Activated naive CD4-positive, alpha-beta T cell treated with anti-CD3 and anti-CD28 coated beads for 36 hours (primary cell): ENCODE results near the gene THRA. TPM values are rescaled to one million over a fixed set of nuclear protein-coding genes. Genes with fewer than 3 reads are reported as not detected.

Experiments used
- CTCF ChIA-PET: fragments of 350-600 bp; sonication (Branson Sonifier 250); formaldehyde crosslinking; loops from one replicate; lab custom pipeline; 2021; ENCODE audit warnings: antibody characterized with exemption; lab: Charles Lee
- DNase-seq: peaks from one replicate; pipeline ENCODE4 v3.0.0-alpha.2; 2020
- H3K27ac Mint-ChIP-seq: one replicate; pipeline ENCODE4 v1.8.0; 2021; ENCODE audit warnings: mild to moderate bottlenecking, mixed read lengths
- H3K27me3 Mint-ChIP-seq: one replicate; pipeline ENCODE4 v1.8.0; 2021; ENCODE audit warnings: low read depth, mixed read lengths
- H3K36me3 Mint-ChIP-seq: one replicate; pipeline ENCODE4 v1.8.0; 2021; ENCODE audit warnings: low read depth, mixed read lengths
- H3K4me1 Mint-ChIP-seq: one replicate; pipeline ENCODE4 v1.8.0; 2021; ENCODE audit warnings: low read depth, mixed read lengths
- H3K4me3 Mint-ChIP-seq: one replicate; pipeline ENCODE4 v1.8.0; 2021; ENCODE audit warnings: mild to moderate bottlenecking, moderate library complexity, mixed read lengths
- H3K9me3 Mint-ChIP-seq: one replicate; pipeline ENCODE4 v1.8.0; 2021; ENCODE audit warnings: mixed read lengths
- intact Hi-C: fragments of 100-400 bp; cut with micrococcal nuclease; formaldehyde crosslinking; loops from one replicate; pipeline ENCODE4 v1.15.1; 2023
- total RNA-seq, 2 experiments: library from RNA; stranded (reverse); gene quantifications; one replicate each; pipeline ENCODE4 v1.2.3, GENCODE V29; 2021

Gene THRA
- total RNA-seq, 2 experiments from 2014 or later, result 10.2 to 11.2 TPM

DNA sequence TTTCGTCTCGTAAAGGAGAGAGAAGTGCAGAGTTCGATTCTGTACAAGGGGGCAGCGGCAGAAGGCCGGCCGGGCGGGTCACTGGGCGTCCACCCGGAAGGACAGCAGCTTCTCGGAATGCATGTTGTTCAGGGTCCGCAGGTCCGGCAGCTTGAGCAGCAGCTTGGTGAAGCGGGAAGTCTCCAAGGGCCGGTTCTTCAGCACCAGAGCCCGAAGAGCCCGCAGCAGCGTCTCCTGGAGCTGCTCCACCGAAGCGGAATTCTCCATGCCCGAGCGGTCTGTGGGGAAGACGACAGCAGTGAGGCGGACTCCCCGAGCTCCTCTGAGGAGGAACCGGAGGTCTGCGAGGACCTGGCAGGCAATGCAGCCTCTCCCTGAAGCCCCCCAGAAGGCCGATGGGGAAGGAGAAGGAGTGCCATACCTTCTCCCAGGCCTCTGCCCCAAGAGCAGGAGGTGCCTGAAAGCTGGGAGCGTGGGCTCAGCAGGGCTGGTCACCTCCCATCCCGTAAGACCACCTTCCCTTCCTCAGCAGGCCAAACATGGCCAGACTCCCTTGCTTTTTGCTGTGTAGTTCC is 30.3 kb downstream of the THRA start:
- Mint-ChIP-seq H3K36me3 (peaks cover 41% of the 10 kb centered on the region), H3K27me3 (no peaks in the 10 kb centered on the region), H3K4me1 (peaks cover 38% of the 10 kb centered on the region), H3K27ac (no peak overlapping the region), H3K4me3 (no peak overlapping the region), H3K9me3 (no peaks in the 10 kb centered on the region)
- intact Hi-C loops, result no loop called here
- CTCF ChIA-PET, result interaction anchor here (1.2 to 2.0 kb wide), 2 partner anchors 17 to 24 kb away, joined by 3 to 7 read pairs; no protein-coding TSS in a partner anchor
- DNase-seq, result no peak

DNA sequence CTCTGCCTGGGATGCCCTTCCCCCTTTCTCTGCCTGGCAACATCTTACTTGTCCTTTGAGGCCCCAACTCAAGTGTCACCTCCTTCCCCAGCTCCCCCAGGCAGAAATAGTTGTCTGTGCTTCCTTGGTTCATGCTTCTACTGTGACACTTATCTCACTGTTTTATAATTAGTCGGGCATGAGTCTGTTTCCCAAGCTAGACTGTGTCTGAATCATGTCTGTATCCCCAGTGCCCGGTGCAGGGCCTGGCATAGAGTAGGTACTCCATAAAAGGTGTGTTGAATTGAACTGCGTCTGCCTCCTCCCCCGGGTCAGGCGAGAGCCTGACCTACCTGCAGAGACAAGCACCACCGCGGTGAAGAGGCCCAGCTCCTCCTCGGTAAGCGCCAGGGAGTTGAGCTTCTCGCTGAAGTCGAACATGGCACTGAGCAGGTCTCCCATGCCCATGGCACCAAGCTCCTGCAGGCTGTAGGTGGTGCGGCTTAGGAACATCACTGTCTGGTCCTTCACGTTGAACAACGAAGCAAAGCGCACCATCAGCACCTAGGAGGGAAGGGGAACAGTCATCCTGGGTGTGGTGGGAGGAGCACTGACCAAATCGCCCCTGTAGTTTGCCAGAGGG is 30.9 kb downstream of the THRA start:
- no peak overlapping the region for H3K4me3 Mint-ChIP-seq
- H3K27ac Mint-ChIP-seq, result peak overlapping the region; percentile 34
- no peaks in the 10 kb centered on the region for H3K9me3 Mint-ChIP-seq
- H3K36me3 Mint-ChIP-seq, result peaks cover 46% of the 10 kb centered on the region
- peaks cover 44% of the 10 kb centered on the region for H3K4me1 Mint-ChIP-seq
- CTCF ChIA-PET, result interaction anchor here (1.2 to 2.0 kb wide), 2 partner anchors 18 to 24 kb away, joined by 3 to 7 read pairs; no protein-coding TSS in a partner anchor
- DNase-seq, result no peak
- H3K27me3 Mint-ChIP-seq, result no peaks in the 10 kb centered on the region
- intact Hi-C loops, result no loop called here

DNA sequence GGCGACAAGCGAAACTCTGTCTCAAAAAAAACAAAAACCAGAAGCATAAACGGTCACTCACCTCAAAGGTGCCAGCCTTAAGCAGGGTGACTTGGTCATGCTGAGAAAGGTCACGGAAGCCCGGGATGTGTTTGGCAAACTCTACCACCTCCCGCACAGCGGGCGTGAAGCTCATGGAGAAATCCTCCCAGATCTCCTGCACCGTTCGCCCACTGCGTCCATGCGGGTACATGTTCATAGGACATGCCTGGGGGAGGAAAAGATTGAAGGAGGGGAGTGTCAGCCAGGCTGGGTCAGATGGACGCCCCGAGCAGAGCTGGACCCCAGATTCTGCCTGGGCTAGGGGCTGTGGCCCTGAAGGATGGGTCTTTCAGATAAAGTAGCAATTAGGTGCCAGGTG is 32.1 kb downstream of the THRA start:
- Mint-ChIP-seq H3K4me1 (peaks cover 52% of the 10 kb centered on the region), H3K36me3 (peaks cover 42% of the 10 kb centered on the region), H3K27ac (peak overlapping the region; percentile 95), H3K9me3 (no peaks in the 10 kb centered on the region), H3K4me3 (no peak overlapping the region), H3K27me3 (no peaks in the 10 kb centered on the region)
- CTCF ChIA-PET, result interaction anchor here (1.2 to 4.4 kb wide), 3 partner anchors 9 to 19 kb away, joined by 3 to 46 read pairs (median 7); no protein-coding TSS in a partner anchor
- intact Hi-C loops, result loop anchor here (5.0 kb wide), 4 partner anchors 228 to 1307 kb away; partner anchors contain the start of genes FBXL20 and ZPBP2
- no peak for DNase-seq

DNA sequence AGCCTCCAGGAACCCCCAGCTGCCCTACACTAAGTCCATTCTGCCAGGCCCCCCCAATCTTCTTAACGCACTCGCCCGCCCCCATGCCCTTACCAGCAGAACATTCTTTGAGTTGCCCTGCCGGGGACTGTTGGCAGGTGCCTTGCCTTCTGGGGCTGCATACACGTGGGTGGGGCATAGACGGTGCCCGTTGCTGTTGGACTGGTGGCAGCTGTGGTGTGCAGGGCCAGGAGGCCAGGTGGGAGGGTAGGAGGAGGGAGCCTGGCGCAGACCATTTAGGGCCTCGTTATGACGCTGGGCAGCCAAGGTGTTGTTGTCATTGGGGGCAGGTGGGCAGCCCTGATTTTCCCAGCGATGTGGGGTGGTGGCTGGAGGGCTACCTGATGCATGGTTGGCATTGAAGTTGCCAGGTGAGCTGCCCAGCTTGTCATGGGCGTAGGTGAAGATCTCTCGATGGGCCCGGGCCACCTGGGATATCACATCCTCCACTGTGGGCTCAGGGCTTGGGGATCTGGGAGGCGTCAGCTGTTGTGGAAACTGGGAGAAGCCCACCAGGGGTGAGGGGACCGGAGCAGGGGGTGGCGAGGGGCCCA is 32.7 kb downstream of the THRA start:
- H3K27ac Mint-ChIP-seq, result peak overlapping the region; percentile 95
- H3K4me3 Mint-ChIP-seq, result peak overlapping the region; percentile 75
- no peaks in the 10 kb centered on the region for H3K9me3 Mint-ChIP-seq
- intact Hi-C loops, result loop anchor here (5.0 kb wide), 4 partner anchors 228 to 1307 kb away; partner anchors contain the start of genes FBXL20 and ZPBP2
- no peak for DNase-seq
- peaks cover 58% of the 10 kb centered on the region for H3K4me1 Mint-ChIP-seq
- CTCF ChIA-PET, result interaction anchor here (1.0 to 4.4 kb wide), 3 partner anchors 9 to 22 kb away, joined by 3 to 46 read pairs (median 3); no protein-coding TSS in a partner anchor
- no peaks in the 10 kb centered on the region for H3K27me3 Mint-ChIP-seq
- peaks cover 42% of the 10 kb centered on the region for H3K36me3 Mint-ChIP-seq

DNA sequence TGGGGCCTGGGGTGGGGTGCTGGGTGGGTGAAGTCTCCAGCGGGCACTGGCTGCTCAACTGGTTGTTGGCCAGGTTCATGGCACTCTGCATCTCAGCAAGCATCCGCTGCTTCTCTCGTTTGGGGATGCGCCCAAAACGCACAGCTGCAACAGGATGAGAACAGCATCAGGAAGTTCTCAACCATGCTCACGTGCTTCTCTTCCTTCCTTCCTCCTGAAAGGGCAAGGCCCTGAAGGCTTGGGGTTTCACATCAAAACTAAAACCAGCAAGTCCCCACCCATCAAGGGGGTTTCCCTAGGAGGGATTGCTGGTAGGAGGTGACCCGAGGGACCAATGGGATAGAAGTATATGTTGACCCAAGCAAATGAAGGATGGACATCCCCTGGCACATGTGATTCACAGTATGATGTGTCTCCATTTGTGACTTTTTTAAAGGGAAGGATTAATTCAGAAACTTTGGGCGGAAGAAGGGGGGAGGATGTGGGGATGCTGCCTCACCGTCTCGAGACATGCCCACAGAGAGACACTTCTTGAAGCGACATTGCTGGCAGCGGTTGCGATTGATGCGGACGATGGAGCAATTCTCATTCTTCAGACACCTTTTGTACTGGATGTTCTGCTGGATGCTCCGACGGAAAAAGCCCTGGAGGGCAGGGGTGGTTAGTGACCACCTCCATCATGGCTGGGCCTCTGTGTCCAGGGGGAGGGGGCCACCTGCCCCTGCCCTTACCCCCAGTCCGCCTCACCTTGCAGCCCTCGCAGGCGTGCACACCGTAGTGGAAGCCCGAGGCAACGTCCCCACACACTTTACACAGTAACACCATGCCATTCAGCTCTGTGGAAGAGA is 33.4 kb downstream of the THRA start:
- CTCF ChIA-PET, result interaction anchor here (0.6 to 4.4 kb wide), 7 partner anchors 15 to 473 kb away, joined by 3 to 46 read pairs (median 4); no protein-coding TSS in a partner anchor
- Mint-ChIP-seq H3K27ac (peak overlapping the region; percentile 95), H3K36me3 (peaks cover 42% of the 10 kb centered on the region), H3K9me3 (no peaks in the 10 kb centered on the region), H3K4me3 (peak overlapping the region; percentile 75), H3K4me1 (peaks cover 65% of the 10 kb centered on the region), H3K27me3 (no peaks in the 10 kb centered on the region)
- DNase-seq, result peak; percentile 94
- intact Hi-C loops, result loop anchor here (1.0 to 5.0 kb wide), 9 partner anchors 12 to 1306 kb away; partner anchors contain the start of genes FBXL20, MED24, PSMD3 and ZPBP2

DNA sequence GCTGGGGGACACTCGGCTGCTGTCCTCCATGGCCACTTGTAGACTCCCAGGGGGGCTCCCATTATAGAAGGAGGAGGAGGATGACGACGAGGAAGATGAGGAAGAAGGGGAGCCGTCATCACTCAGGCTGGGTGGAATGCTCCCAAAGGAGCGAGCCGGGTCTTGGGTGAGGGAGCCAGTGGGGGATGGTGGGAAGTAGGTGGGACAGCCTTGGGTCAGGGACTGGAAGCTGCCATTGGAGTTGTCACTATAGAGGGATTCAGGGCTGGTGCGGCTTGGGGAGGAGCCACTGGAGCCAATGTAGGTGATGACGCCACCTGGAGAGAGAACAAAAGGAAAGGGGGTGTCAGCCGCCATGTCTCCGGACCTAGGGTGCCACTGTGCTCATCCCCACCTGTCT is 34.3 kb downstream of the THRA start:
- CTCF ChIA-PET, result interaction anchor here (2.0 to 4.4 kb wide), 3 partner anchors 14 to 28 kb away, joined by 5 to 46 read pairs (median 5); no protein-coding TSS in a partner anchor
- Mint-ChIP-seq H3K27ac (peak overlapping the region; percentile 95), H3K9me3 (no peaks in the 10 kb centered on the region), H3K4me3 (peak overlapping the region; percentile 75), H3K27me3 (no peaks in the 10 kb centered on the region), H3K36me3 (peaks cover 42% of the 10 kb centered on the region), H3K4me1 (peaks cover 74% of the 10 kb centered on the region)
- no peak for DNase-seq
- intact Hi-C loops, result loop anchor here (2.0 to 5.0 kb wide), 5 partner anchors 226 to 1305 kb away; partner anchors contain the start of genes FBXL20 and ZPBP2

DNA sequence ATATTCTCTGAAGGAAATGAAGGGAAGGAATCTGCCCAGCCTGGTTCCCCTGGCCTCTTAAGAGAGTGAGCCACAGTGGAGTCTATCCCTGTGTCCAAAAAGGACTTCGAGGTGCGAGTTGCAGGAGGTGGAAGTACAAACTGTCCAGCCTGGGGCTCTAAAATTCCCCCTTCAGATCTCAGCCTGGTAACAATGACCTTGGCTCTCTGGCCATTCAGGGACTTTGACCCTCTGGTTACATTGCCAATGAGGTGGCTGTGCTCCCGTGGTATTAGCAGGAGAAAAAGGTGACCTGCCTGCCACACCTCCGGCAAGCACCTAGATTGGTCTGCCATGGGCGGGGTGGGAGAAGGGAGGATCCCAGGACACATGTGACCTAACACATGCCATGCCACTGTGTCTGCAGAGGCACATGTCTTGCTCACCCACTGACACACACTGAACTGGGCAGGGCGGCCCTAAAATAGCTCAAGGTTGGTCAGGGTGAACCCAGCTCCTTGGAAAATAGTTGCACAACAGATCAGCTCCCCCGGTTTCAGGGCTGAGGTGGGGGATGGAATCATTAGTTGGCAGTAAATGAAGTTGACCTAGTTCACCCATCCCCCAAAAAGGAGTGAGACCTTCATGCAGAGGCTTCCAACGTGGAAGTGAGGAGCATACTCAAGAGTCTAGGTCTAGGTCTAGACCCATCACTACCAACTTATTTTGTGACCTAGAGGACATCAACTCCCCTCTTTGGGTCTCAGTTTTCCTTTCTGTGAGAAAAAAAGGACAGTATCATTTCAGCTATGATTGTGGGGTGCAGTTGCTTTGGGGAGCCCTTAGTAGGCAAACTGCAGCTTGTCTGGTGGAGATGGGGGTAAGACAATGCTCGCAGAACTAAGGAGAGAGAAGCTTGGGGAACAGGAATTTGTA is 35.4 kb downstream of the THRA start:
- intact Hi-C loops, result loop anchor here (2.0 to 5.0 kb wide), 6 partner anchors 171 to 1304 kb away; partner anchors contain the start of genes FBXL20, LRRC3C, ORMDL3 and ZPBP2
- Mint-ChIP-seq H3K4me1 (peaks cover 80% of the 10 kb centered on the region), H3K27me3 (no peaks in the 10 kb centered on the region), H3K36me3 (peaks cover 42% of the 10 kb centered on the region), H3K9me3 (no peaks in the 10 kb centered on the region), H3K4me3 (peak overlapping the region; percentile 89), H3K27ac (peak overlapping the region; percentile 95)
- CTCF ChIA-PET, result interaction anchor here (0.6 to 5.2 kb wide), 9 partner anchors 12 to 190 kb away, joined by 3 to 46 read pairs (median 5); no protein-coding TSS in a partner anchor
- DNase-seq, result peak; percentile 53

DNA sequence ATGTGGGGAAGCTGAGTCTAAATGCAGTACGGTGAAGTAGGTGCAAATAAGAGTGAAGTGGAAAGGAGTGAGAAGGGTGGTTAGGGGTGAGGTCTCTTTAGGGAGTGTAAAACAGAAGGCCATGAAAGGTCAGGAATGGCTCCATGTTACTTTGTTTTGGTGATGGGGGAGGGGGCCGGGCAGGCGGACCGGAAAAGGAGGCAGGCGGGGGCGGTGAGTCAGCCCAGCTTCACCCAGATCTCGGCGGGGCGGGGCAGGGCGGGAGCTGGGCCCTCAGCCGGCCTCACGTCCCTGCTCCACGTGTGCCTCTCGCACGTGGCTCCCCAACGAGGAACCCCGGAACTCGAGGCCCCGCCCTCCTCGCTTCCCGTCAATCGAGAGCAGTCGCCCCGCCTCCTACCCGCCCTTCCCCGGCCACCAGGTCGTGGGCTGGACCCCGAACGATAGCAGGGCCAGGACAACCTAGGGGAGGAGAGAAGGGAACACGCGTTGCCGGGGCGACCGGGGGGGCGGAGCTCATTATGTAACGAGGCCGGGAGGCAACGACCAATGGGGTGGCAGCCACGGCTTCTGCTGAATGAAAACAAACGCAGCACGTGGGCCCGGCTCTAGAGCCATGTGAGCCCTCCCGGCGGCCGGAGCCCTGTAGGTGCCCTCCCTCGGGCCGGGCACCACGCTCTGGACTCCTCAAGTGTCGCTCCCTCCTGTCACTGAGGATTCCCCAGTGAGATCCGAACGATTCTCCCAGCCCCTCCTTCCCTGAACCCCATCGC is 36.3 kb downstream of the THRA start:
- Mint-ChIP-seq H3K27ac (peak overlapping the region; percentile 95), H3K36me3 (peaks cover 35% of the 10 kb centered on the region), H3K4me1 (peaks cover 85% of the 10 kb centered on the region), H3K9me3 (no peaks in the 10 kb centered on the region), H3K27me3 (no peaks in the 10 kb centered on the region), H3K4me3 (peak overlapping the region; percentile 89)
- intact Hi-C loops, result loop anchor here (1.0 to 5.0 kb wide), 6 partner anchors 172 to 1303 kb away; partner anchors contain the start of genes CDC6, FBXL20, LRRC3C and ORMDL3
- CTCF ChIA-PET, result interaction anchor here (0.6 to 5.2 kb wide), 7 partner anchors 12 to 189 kb away, joined by 3 to 46 read pairs (median 5); no protein-coding TSS in a partner anchor
- peak; percentile 98 for DNase-seq

DNA sequence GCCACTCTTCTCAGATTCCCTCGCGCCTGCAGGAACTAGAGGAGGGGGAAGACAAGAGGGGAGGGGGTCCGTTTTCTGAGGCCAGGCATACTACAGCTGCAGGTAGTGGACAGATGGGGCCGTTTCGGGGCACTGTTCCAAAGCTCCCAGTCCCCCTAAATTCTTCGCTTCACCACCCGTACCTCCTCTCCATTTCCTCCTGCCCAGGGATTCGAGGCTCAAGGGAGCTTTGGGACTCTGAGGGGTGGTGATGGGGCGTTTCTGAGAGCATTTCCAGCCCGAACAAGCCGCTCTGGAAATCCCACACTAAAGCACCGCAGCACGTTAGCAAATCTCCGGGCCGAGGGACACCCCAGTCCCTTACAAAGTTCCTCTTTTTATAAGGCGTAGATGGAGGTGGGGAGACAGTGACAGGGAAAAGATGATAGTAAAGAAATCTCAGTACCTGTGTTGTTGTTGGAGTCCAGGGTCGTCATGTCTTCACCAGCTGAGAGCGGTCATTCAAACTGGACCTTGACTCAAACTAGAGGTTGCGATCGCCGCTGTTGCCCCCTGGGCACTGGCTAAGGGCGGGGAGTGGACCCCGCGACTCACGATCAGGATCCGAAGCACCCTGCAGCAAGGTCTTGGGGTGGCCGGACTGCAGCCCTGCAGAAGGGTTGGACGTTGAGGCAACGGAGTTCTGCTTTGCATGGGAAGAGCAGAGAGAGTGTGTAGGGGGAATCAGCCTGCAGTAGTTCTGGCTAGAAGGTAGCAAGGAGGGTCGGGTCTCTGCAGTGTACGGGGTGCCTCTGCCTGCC is 37.1 kb downstream of the THRA start:
- Mint-ChIP-seq H3K27ac (peak overlapping the region; percentile 95), H3K4me3 (peak overlapping the region; percentile 89), H3K36me3 (peaks cover 33% of the 10 kb centered on the region), H3K9me3 (no peaks in the 10 kb centered on the region), H3K27me3 (no peaks in the 10 kb centered on the region), H3K4me1 (peaks cover 91% of the 10 kb centered on the region)
- intact Hi-C loops, result loop anchor here (1.0 to 10.0 kb wide), 10 partner anchors 40 to 1302 kb away; partner anchors contain the start of genes CASC3, CDC6, FBXL20 and LRRC3C
- CTCF ChIA-PET, result interaction anchor here (1.2 to 5.2 kb wide), 6 partner anchors 12 to 68 kb away, joined by 3 to 77 read pairs (median 6); partner anchors contain the start of gene THRA
- peak; percentile 37 for DNase-seq
